ENCODE data around the gene CSNK1G2.

DNA sequence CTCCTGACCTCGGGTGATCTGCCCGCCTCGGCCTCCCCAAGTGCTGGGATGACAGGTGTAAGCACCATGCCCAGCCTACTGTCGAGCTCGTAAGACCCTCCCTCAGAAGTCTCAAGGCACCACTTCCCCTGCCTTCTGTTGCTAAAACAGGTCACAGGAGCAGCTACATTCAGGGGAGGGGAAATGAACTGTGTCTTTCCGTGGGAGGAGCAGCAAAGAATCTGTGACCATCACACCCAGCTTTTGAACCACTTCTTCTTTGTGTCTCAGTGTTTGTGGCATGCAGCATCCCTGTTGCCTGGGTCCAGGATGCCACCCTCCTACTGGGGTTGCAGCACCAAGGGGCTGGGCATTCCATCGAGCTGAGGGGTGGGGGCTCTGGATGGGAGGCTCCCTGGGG, 7.7 kb upstream of the CSNK1G2 start:
- TF ChIP-seq CTCF (IDR thresholded peaks at IDR 0.05; ENCODE audit: low read length), result no peak
- no peak for TF ChIP-seq EZH2phosphoT487 (IDR thresholded peaks at IDR 0.05; ENCODE audit: low read length)
- TF ChIP-seq EZH2 (optimal IDR thresholded peaks at IDR 0.05; ENCODE audit: low read depth, low read length), result no peak

Data from MM.1S (cell line).